Measurements from ENCODE around the gene COL3A1. TPM values are rescaled to one million over a fixed set of nuclear protein-coding genes. Genes with fewer than 3 reads are reported as not detected.

COL3A1 gene
- total RNA-seq, 3 donors from 2014 or later: 98.1 to 303 (median 98.6) TPM

DNA sequence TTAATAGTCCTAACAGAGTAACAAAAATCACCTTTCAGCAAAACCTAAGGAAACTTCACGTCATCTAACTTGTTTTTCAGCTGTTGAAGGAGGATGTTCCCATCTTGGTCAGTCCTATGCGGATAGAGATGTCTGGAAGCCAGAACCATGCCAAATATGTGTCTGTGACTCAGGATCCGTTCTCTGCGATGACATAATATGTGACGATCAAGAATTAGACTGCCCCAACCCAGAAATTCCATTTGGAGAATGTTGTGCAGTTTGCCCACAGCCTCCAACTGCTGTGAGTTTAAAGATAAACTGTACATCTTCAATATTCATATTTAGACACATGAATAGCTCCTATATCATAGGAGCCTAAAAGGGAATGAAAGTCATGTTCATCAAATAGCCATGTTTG lies 10.5 kb downstream of the COL3A1 start:
- no peak for DNase-seq (ENCODE audit: low spot score in 2 of 2)
- Histone ChIP-seq H3K27me3 (no peaks in the 10 kb centered on the region), H3K4me3 (peak overlapping the region in 1 of 3 donors; percentile 4), H3K4me1 (no peaks in the 10 kb centered on the region), H3K27ac (peak overlapping the region; percentile 64 to 74), H3K9me3 (no peaks in the 10 kb centered on the region), H3K36me3 (no peaks in the 10 kb centered on the region)
- intact Hi-C loops (cut with DNase I; ENCODE audit: low total_unique reads): no loop called here
- TF ChIP-seq POLR2AphosphoS5 (IDR thresholded peaks at IDR 0.05): no peak
- TF ChIP-seq POLR2A (IDR thresholded peaks at IDR 0.05): no peak
- TF ChIP-seq CTCF (IDR thresholded peaks at IDR 0.05): no peak

GRCh38 chr2:188986839-188987238 lies 12.7 kb downstream of the COL3A1 start:
- no peaks in the 10 kb centered on the region for H3K27me3 ChIP-seq
- peak overlapping the region; percentile 37 to 62 for H3K27ac ChIP-seq
- no peak for DNase-seq (ENCODE audit: low spot score in 2 of 2)
- no peaks in the 10 kb centered on the region for H3K36me3 ChIP-seq
- no peaks in the 10 kb centered on the region for H3K9me3 ChIP-seq
- no peaks in the 10 kb centered on the region for H3K4me1 ChIP-seq
- no peak overlapping the region for H3K4me3 ChIP-seq
- TF ChIP-seq POLR2A (IDR thresholded peaks at IDR 0.05) (no peak), POLR2AphosphoS5 (IDR thresholded peaks at IDR 0.05) (no peak), CTCF (IDR thresholded peaks at IDR 0.05) (no peak)
- intact Hi-C loops (cut with DNase I; ENCODE audit: low total_unique reads): no loop called here

- H3K36me3 ChIP-seq: no peaks in the 10 kb centered on the region
- H3K27ac ChIP-seq: peak overlapping the region in 1 of 2 donors; percentile 53
Observed at GRCh38 chr2:188993247-188993646, 19.1 kb downstream of the COL3A1 start.

GRCh38 chr2:188997263-188997662 lies 23.1 kb downstream of the COL3A1 start:
- Histone ChIP-seq H3K27ac (peak overlapping the region; percentile 33 to 53), H3K9me3 (no peaks in the 10 kb centered on the region), H3K4me3 (no peak overlapping the region), H3K4me1 (no peaks in the 10 kb centered on the region), H3K27me3 (no peaks in the 10 kb centered on the region), H3K36me3 (no peaks in the 10 kb centered on the region)
- no peak for DNase-seq (ENCODE audit: low spot score in 2 of 2)
- intact Hi-C loops (cut with DNase I; ENCODE audit: low total_unique reads): no loop called here
- TF ChIP-seq CTCF (IDR thresholded peaks at IDR 0.05) (no peak), POLR2A (IDR thresholded peaks at IDR 0.05) (no peak), POLR2AphosphoS5 (IDR thresholded peaks at IDR 0.05) (no peak)

More at GRCh38 chr2:188993247-188993646, 19.1 kb downstream of the COL3A1 start:
- no peaks in the 10 kb centered on the region for H3K4me1 ChIP-seq
- no peaks in the 10 kb centered on the region for H3K9me3 ChIP-seq
- H3K4me3 ChIP-seq: no peak overlapping the region
- intact Hi-C loops (cut with DNase I; ENCODE audit: low total_unique reads): no loop called here
- no peak for DNase-seq (ENCODE audit: low spot score in 2 of 2)
- H3K27me3 ChIP-seq: no peaks in the 10 kb centered on the region
- TF ChIP-seq POLR2AphosphoS5 (IDR thresholded peaks at IDR 0.05) (no peak), POLR2A (IDR thresholded peaks at IDR 0.05) (no peak), CTCF (IDR thresholded peaks at IDR 0.05) (no peak)

DNA sequence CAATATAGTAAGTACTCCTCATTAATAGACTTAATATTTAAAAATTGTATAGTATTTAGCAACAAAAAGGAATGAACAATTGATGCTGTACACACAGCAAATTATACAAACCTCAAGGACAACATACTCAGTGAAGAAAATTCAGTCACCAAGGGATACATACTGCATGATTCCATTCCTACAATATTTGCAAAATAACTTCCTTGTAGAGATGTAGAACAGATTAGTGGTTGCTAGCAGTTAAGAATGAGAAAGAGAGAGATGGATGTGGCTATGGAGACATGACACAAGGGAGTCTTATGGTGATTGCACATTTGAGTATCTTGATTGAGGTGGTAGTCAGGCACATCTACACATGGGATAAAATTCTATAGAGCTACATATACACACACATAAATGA lies 26.0 kb downstream of the COL3A1 start:
- TF ChIP-seq POLR2AphosphoS5 (IDR thresholded peaks at IDR 0.05) (no peak), CTCF (IDR thresholded peaks at IDR 0.05) (no peak), POLR2A (IDR thresholded peaks at IDR 0.05) (no peak)
- Histone ChIP-seq H3K4me3 (no peak overlapping the region), H3K27ac (peak overlapping the region in 1 of 2 donors; percentile 16), H3K9me3 (no peaks in the 10 kb centered on the region), H3K27me3 (no peaks in the 10 kb centered on the region), H3K4me1 (no peaks in the 10 kb centered on the region), H3K36me3 (no peaks in the 10 kb centered on the region)
- intact Hi-C loops (cut with DNase I; ENCODE audit: low total_unique reads): no loop called here
- DNase-seq (ENCODE audit: low spot score in 2 of 2): no peak

All from breast epithelium (tissue), 4 donors.